ENCODE measurements around the gene CTAGE8. TPM values are rescaled to one million over a fixed set of nuclear protein-coding genes. Genes with fewer than 3 reads are reported as not detected.
"Not testable (repeated sequence)": the region's sequence is repeated elsewhere in the genome, so short reads cannot be mapped to it uniquely, and the experiment has no call there.

CTAGE8 gene, protein sequence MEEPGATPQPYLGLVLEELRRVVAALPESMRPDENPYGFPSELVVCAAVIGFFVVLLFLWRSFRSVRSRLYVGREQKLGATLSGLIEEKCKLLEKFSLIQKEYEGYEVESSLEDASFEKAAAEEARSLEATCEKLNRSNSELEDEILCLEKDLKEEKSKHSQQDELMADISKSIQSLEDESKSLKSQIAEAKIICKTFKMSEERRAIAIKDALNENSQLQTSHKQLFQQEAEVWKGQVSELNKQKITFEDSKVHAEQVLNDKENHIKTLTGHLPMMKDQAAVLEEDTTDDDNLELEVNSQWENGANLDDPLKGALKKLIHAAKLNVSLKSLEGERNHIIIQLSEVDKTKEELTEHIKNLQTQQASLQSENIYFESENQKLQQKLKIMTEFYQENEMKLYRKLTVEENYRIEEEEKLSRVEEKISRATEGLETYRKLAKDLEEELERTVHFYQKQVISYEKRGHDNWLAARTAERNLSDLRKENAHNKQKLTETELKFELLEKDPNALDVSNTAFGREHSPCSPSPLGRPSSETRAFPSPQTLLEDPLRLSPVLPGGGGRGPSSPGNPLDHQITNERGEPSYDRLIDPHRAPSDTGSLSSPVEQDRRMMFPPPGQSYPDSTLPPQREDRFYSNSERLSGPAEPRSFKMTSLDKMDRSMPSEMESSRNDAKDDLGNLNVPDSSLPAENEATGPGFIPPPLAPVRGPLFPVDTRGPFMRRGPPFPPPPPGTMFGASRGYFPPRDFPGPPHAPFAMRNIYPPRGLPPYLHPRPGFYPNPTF
- total RNA-seq = 0.64 and 1.00 TPM in 2 replicates

DNA sequence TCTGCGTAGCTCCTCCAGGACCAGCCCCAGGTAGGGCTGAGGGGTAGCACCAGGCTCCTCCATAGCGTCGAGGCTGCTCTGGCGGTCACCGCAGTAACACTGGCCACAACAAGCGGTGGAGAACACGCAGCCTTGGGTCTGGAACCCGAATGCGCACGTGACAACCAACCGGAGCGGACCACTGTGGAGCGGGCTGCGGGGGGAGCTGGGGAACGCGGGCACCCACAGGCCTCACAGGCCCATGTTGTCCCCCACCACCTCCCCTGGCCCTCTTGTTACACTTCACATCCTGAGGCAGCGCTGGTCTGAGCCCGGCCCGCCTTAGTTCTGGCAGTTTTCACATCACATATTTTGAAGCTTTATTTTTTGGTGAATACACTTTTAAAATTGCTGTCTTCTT lies at the start of gene CTAGE8:
TSS of gene CTAGE8 (minus strand) at position 101 of the 400 bp plus-strand sequence. CDS start at position 63, 38 bp downstream.
- H3K27ac Mint-ChIP-seq; H3K36me3 Mint-ChIP-seq (ENCODE audit: low read depth); H3K27me3 Mint-ChIP-seq; H3K9me3 Mint-ChIP-seq; POLR2A ChIA-PET; H3K4me3 Mint-ChIP-seq; CTCF ChIA-PET; ATAC-seq (ENCODE audit: low read depth); H3K4me1 Mint-ChIP-seq; DNase-seq; intact Hi-C loops (cut with micrococcal nuclease): not testable (repeated sequence)

DNA sequence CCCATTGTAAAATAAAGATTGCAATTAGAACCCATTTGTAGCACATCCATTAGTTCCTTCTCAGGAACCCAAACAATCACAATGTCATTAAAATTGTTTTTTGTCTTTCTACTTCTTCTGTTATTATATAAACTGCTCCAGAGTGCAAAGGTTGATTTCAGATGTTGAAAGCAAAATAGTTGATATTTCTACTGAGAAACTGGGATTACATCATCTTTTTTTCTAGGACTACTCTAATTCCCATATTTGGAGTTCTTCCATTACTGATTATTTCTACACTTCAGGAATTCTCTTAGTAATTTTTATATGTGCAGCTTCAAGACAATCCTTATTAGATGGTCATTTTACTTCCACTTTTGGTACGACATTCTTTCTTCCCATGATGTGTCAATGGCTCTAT lies 48.4 kb upstream of the CTAGE8 start:
- H3K4me3 Mint-ChIP-seq; DNase-seq; CTCF ChIA-PET; H3K27me3 Mint-ChIP-seq; H3K36me3 Mint-ChIP-seq (ENCODE audit: low read depth); H3K4me1 Mint-ChIP-seq; H3K27ac Mint-ChIP-seq; POLR2A ChIA-PET; H3K9me3 Mint-ChIP-seq; ATAC-seq (ENCODE audit: low read depth); intact Hi-C loops (cut with micrococcal nuclease): not testable (repeated sequence)

DNA sequence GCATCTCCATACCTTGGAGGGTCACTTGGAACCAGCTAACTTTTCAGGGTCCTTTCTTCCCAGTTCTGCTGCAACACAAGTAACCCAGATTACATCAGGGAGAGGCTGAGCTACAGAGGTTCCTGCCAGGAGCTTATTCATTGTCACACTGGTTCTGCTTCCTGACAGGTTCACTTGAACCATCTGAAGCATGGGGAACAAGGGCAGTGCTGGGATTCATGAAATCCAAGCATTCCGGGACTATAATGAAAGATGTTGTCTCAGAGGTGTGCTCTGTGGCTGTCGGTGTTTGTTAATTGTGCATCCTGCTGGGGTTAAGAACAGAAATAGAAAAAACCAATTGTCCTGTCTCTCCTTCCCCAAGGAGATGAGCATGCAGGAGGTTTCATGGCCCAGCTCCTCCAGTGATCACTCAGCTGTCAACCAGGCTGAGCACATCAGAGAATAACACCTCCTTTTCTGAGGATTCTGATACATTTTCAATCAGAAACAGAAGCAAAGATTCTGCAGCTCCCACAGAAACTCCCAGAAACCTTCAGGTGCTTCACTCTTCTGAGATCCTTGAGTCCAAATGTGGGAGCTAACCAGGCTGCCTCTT lies 42.9 kb upstream of the CTAGE8 start, which contains the start of gene OR2A1:
TSS of gene OR2A1 (plus strand) at position 548 of the 598 bp plus-strand sequence. CDS start 5,706 bp downstream, outside the sequence.
- POLR2A ChIA-PET; ATAC-seq (ENCODE audit: low read depth); H3K27me3 Mint-ChIP-seq; H3K4me3 Mint-ChIP-seq; H3K36me3 Mint-ChIP-seq (ENCODE audit: low read depth); CTCF ChIA-PET; H3K27ac Mint-ChIP-seq; intact Hi-C loops (cut with micrococcal nuclease); H3K9me3 Mint-ChIP-seq; H3K4me1 Mint-ChIP-seq; DNase-seq: not testable (repeated sequence)

DNA sequence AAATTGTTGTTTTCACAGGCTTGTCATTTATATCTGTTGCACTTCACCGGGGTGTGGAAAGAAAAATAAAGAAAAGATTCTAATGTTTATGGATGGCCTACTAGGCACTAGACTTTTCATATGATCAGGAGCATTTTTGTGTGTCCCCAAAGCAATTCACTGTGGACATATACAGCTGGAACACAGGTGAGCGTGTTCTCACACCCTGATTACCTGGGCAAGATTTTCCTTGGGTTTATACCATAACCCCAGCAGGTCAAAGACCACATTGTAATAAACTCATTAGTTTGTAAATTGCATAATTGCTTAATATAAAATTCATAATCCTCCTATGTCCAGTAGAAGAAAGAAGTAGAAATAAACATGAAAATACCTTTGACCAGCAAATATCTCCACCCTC lies 42.1 kb upstream of the CTAGE8 start:
- H3K4me3 Mint-ChIP-seq; H3K27ac Mint-ChIP-seq; CTCF ChIA-PET; H3K9me3 Mint-ChIP-seq; POLR2A ChIA-PET; H3K36me3 Mint-ChIP-seq (ENCODE audit: low read depth); intact Hi-C loops (cut with micrococcal nuclease); H3K27me3 Mint-ChIP-seq; ATAC-seq (ENCODE audit: low read depth); H3K4me1 Mint-ChIP-seq; DNase-seq: not testable (repeated sequence)

DNA sequence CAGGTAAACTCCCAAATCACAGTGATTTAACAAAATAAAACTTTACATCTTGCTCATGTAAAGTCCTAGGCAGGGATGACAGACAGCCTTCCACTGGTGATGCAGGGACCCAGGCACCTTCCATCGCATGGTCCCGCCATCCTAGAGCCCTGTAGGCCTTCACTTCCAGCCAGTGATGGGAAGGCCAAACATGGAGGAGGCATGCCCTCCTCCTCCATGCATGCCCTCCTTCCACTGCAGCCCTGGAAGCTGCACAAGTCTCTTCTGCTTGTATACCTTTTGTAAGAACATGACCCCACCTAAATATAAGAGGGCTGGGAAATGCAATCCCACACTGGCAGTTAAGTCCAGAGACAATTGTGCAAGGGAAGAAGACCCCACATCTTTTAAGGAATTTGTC lies 40.6 kb upstream of the CTAGE8 start:
- H3K9me3 Mint-ChIP-seq; POLR2A ChIA-PET; CTCF ChIA-PET; H3K4me1 Mint-ChIP-seq; DNase-seq; ATAC-seq (ENCODE audit: low read depth); intact Hi-C loops (cut with micrococcal nuclease); H3K4me3 Mint-ChIP-seq; H3K27ac Mint-ChIP-seq; H3K27me3 Mint-ChIP-seq; H3K36me3 Mint-ChIP-seq (ENCODE audit: low read depth): not testable (repeated sequence)

DNA sequence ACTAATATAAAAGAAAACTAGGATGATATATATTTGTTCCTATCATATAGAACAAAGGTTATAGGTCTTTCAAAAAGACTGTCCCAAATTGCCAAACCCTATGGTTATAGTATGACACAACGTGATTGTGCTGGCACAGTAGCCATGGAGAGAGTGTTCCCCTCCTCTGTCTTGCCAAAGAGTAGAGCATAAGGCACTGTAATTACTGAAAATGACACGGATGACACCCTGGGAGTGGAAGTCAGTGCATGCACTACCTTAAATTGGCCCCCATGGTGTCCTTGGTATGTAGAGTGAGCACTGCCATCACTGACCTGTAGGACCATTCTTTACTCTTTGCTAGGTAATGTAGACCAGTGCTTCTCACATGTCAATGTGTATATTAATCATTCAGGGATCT lies 36.1 kb upstream of the CTAGE8 start:
- CTCF ChIA-PET; H3K27ac Mint-ChIP-seq; H3K36me3 Mint-ChIP-seq (ENCODE audit: low read depth); ATAC-seq (ENCODE audit: low read depth); H3K27me3 Mint-ChIP-seq; H3K4me3 Mint-ChIP-seq; intact Hi-C loops (cut with micrococcal nuclease); H3K4me1 Mint-ChIP-seq; H3K9me3 Mint-ChIP-seq; DNase-seq; POLR2A ChIA-PET: not testable (repeated sequence)

DNA sequence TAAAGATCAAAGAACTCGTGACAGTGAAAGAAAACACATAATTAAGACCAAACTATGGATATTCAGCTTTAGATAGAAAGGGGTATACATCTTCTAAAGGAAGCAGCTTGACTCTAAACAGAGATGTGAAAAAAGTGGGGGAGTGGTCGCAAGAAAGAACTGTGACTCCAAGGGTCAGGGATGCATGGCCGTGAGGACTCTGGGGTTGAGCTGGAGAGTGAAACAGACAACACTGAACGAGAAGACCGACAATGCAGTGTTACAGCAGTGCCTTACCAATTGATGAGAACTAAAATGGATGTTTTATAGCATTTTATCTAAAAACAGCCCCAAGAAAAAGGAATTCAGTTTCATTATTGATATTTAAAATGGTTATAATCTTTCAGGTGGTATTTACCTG lies 34.5 kb upstream of the CTAGE8 start:
- H3K4me3 Mint-ChIP-seq; H3K27me3 Mint-ChIP-seq; H3K36me3 Mint-ChIP-seq (ENCODE audit: low read depth); H3K4me1 Mint-ChIP-seq; H3K27ac Mint-ChIP-seq; DNase-seq; CTCF ChIA-PET; ATAC-seq (ENCODE audit: low read depth); intact Hi-C loops (cut with micrococcal nuclease); POLR2A ChIA-PET; H3K9me3 Mint-ChIP-seq: not testable (repeated sequence)

DNA sequence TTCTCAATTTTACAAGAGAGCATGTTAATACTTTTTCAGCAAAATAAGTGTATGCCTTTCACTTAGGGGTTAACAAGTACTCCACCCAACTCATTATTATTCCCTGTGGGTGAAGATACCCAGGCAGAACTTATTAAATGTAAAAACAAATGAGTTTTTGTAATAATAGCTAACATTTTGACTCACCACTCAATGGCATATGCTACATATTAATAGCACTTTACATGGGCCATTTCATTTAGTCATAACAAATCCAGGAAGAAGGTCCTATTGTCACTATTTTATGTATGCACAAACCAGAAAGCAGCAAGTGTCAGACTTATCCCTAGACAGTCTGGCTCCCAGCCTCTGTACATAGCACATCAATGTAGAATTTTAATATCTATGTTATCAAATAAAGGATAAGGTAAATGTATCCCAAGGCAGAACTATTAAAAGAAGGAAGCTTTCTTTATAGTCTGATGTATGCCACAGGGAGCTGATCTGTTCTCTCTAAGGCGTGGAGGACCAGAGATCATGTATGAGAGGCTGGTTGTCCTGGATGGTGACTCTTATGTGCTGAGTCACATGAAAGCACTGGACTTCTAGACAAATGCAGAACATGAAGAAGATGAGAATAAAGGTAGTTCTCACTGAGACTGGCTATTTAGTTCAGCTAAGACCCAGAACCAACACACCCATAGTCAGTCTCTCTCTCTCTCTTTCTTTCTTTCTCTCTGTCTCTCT lies 33.7 kb upstream of the CTAGE8 start:
- POLR2A ChIA-PET; H3K27ac Mint-ChIP-seq; H3K27me3 Mint-ChIP-seq; DNase-seq; H3K4me1 Mint-ChIP-seq; CTCF ChIA-PET; H3K36me3 Mint-ChIP-seq (ENCODE audit: low read depth); H3K4me3 Mint-ChIP-seq; H3K9me3 Mint-ChIP-seq; ATAC-seq (ENCODE audit: low read depth); intact Hi-C loops (cut with micrococcal nuclease): not testable (repeated sequence)

DNA sequence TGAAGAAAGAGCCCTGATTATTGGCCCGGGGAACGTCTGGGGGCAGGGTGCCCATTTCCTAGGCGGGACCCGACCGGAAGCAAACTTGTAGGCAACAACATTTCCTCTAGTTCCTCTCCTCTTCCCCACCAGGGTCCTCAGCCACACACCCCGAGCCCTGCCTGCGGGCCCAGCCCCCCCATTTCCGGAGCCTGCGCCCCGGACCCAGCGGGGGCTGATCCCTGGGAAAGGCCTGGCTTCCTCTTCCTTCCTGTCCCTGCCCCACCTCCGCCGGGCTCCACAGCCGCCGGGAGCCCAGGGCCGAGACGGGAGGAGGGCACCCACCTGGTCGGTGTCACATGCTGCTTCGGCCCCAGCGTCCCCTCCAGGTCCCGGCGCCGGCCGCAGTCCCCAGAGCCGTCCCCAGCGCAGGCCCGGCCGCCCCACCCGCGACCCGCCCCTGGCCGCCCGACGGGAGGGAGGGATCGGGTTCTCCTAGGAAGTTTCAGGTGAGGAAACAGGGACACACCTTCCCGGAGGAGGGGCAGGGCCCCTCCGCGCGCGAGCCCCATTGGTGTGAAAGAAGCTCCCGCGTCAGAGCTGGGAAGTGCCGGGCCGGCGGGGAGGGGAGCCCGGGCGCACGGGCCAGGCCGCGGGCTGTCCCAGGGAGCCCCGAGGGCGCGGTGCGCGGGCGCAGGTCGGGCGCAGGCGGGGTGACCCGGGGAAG lies 24.9 kb upstream of the CTAGE8 start:
- H3K27ac Mint-ChIP-seq; intact Hi-C loops (cut with micrococcal nuclease); H3K9me3 Mint-ChIP-seq; H3K27me3 Mint-ChIP-seq; POLR2A ChIA-PET; H3K4me1 Mint-ChIP-seq; CTCF ChIA-PET; DNase-seq; H3K36me3 Mint-ChIP-seq (ENCODE audit: low read depth); H3K4me3 Mint-ChIP-seq: not testable (repeated sequence)
- ATAC-seq (ENCODE audit: low read depth) = peak; percentile 70

DNA sequence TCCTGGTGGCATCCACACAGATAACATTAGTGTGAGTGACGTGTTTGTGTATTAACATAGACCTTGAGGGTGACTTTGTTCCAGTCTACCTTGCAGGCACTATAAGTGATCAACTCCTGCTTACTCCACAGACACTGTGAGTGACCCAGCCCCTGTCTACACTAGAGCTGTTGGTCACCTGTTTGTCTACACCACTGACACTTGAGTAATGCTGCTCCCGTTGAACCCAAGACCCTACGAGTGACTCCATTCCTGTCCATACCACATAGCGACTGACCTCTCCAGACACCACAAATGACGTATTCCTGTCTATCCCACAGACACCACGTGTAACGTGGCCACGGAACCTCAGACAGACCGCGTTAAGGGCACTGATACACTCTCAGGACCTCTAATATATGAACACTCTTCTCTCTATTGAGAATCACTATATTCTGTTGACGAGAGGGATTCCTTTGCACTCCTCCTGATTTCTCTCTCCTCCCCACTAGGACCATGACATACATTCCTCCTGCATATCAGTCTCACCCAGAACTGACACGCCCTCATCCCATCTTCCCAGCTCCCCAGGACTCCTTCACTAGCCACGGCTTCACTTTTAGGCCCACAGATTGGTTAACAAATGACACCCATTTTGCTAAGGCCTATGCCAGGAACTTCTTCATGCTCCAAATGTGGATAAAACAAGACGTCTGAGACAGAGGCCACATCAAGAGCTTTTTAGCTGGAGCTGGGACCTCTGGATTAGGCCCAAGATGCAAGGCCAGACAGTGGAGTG lies 23.5 kb upstream of the CTAGE8 start:
- peak; percentile 14 for DNase-seq
- POLR2A ChIA-PET; ATAC-seq (ENCODE audit: low read depth); H3K27me3 Mint-ChIP-seq; H3K4me1 Mint-ChIP-seq; CTCF ChIA-PET; intact Hi-C loops (cut with micrococcal nuclease); H3K4me3 Mint-ChIP-seq; H3K9me3 Mint-ChIP-seq; H3K27ac Mint-ChIP-seq; H3K36me3 Mint-ChIP-seq (ENCODE audit: low read depth): not testable (repeated sequence)

DNA sequence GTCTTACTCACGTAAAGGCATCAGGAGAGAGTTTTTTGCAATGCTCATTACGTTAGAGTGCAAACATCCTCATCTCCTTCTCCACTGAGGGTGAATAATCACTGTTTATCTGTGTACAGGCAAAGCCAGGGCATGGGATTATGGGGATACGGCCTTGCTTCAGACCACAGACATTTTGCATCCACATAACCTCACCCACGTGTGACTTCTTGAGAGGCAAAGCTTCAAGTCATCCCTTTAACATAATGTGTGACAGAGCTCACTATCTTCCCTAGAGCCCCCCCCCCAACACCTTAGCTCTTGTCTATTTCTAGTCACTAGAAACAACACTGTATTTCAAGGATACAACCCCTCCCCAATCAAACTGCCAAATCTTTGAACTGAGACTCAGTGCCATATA lies 22.5 kb upstream of the CTAGE8 start:
- H3K4me1 Mint-ChIP-seq; H3K27me3 Mint-ChIP-seq; H3K36me3 Mint-ChIP-seq (ENCODE audit: low read depth); intact Hi-C loops (cut with micrococcal nuclease); H3K4me3 Mint-ChIP-seq; DNase-seq; H3K9me3 Mint-ChIP-seq; H3K27ac Mint-ChIP-seq; POLR2A ChIA-PET; CTCF ChIA-PET; ATAC-seq (ENCODE audit: low read depth): not testable (repeated sequence)
